ENCODE measurements around the gene TGFB2.

TGFB2 gene

GRCh38 chr1:218350035-218350525 is 4.9 kb downstream of the TGFB2 start:
- ChIA-PET CTCF (interaction anchor here (1.0 to 1.8 kb wide), 3 partner anchors 9 to 21 kb away, joined by 4 to 7 read pairs (median 6); no protein-coding TSS in a partner anchor), POLR2A (no interaction called here)
- WGBS (ENCODE audit: insufficient coverage) = 45% methylated on average over 4 of the region's 7 CpGs
- peak overlapping the region in 1 of 7 experiments; percentile 7 for H3K4me3 ChIP-seq (ENCODE audit: control insufficient read depth in 1 of 7, extremely low read depth in 1 of 7, insufficient read depth in 4 of 7, low read depth in 2 of 7, low read length in 6 of 7)
- H3K36me3 ChIP-seq (ENCODE audit: control insufficient read depth in 4 of 4, insufficient read depth in 4 of 4, low read length in 3 of 4) = no peaks in the 10 kb centered on the region
- H3K9me3 ChIP-seq (ENCODE audit: control extremely low read depth in 1 of 5, control insufficient read depth in 4 of 5, insufficient read depth in 2 of 5, low read depth in 1 of 5, low read length in 4 of 5) = no peaks in the 10 kb centered on the region
- H3K27me3 ChIP-seq (replicated peaks in 2 of 5; ENCODE audit: control insufficient read depth in 4 of 5, insufficient read depth in 5 of 5, low read length in 4 of 5) = no peaks in the 10 kb centered on the region
- DNase-seq = peak in 2 of 3 donors; percentile 19 to 20
- peaks cover 6 to 50% (median 44%) of the 10 kb centered on the region in 4 experiments for H3K4me1 ChIP-seq (ENCODE audit: control extremely low read depth in 1 of 4, control insufficient read depth in 4 of 4, insufficient read depth in 4 of 4, low read length in 3 of 4)
- no peak overlapping the region for H3K27ac ChIP-seq (ENCODE audit: insufficient read depth in 1 of 2, low read depth in 1 of 2, low read length in 2 of 2, poor library complexity in 1 of 2, severe bottlenecking in 2 of 2)

DNA sequence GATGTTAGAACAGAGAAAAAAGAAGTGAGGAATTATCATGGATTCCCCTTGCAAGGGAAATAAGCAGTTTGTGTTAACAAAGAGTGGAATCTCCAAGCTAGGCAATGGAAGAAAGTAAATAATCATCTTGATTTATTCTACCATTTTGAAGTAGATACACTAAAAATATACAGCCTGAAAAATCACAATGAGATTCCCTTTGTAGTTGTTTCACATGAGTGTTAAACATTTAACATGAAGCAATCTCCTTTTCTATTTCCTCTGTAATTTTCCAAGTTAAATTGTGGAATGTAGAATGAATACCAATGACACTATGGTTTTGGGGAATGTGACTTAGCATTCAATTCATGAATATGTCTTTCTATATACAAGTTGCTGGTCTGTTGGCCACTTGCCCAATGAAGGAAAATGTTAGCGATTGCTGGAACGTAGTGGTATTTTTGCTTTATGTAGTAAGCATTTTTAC is 5.7 kb downstream of the TGFB2 start:
- Histone ChIP-seq H3K9me3 (ENCODE audit: control extremely low read depth in 1 of 5, control insufficient read depth in 4 of 5, insufficient read depth in 2 of 5, low read depth in 1 of 5, low read length in 4 of 5) (no peaks in the 10 kb centered on the region), H3K4me1 (ENCODE audit: control extremely low read depth in 1 of 4, control insufficient read depth in 4 of 4, insufficient read depth in 4 of 4, low read length in 3 of 4) (peaks cover 6 to 43% (median 36%) of the 10 kb centered on the region in 4 experiments), H3K27ac (ENCODE audit: insufficient read depth in 1 of 2, low read depth in 1 of 2, low read length in 2 of 2, poor library complexity in 1 of 2, severe bottlenecking in 2 of 2) (peak overlapping the region in 1 of 2 experiments; percentile 81), H3K4me3 (ENCODE audit: control insufficient read depth in 1 of 7, extremely low read depth in 1 of 7, insufficient read depth in 4 of 7, low read depth in 2 of 7, low read length in 6 of 7) (peak overlapping the region in 6 of 7 experiments; percentile 31 to 77 (median 58)), H3K36me3 (ENCODE audit: control insufficient read depth in 4 of 4, insufficient read depth in 4 of 4, low read length in 3 of 4) (no peaks in the 10 kb centered on the region), H3K27me3 (replicated peaks in 2 of 5; ENCODE audit: control insufficient read depth in 4 of 5, insufficient read depth in 5 of 5, low read length in 4 of 5) (no peaks in the 10 kb centered on the region)
- WGBS (ENCODE audit: insufficient coverage) = no CpG with 5 or more reads among the region's 2 CpGs
- ChIA-PET POLR2A (no interaction called here), CTCF (interaction anchor here (1.1 to 1.4 kb wide), 2 partner anchors 10 to 12 kb away, joined by 5 to 6 read pairs; no protein-coding TSS in a partner anchor)
- no peak for DNase-seq

- H3K27me3 ChIP-seq (replicated peaks in 2 of 5; ENCODE audit: control insufficient read depth in 4 of 5, insufficient read depth in 5 of 5, low read length in 4 of 5) = no peaks in the 10 kb centered on the region
- peak overlapping the region in 6 of 7 experiments; percentile 31 to 77 (median 58) for H3K4me3 ChIP-seq (ENCODE audit: control insufficient read depth in 1 of 7, extremely low read depth in 1 of 7, insufficient read depth in 4 of 7, low read depth in 2 of 7, low read length in 6 of 7)
- H3K36me3 ChIP-seq (ENCODE audit: control insufficient read depth in 4 of 4, insufficient read depth in 4 of 4, low read length in 3 of 4) = no peaks in the 10 kb centered on the region
- ChIA-PET POLR2A (no interaction called here), CTCF (interaction anchor here (1.1 to 1.4 kb wide), 2 partner anchors 11 to 13 kb away, joined by 5 to 6 read pairs; no protein-coding TSS in a partner anchor)
- peak overlapping the region in 1 of 2 experiments; percentile 81 for H3K27ac ChIP-seq (ENCODE audit: insufficient read depth in 1 of 2, low read depth in 1 of 2, low read length in 2 of 2, poor library complexity in 1 of 2, severe bottlenecking in 2 of 2)
- 67% methylated on average over 3 of the region's 10 CpGs for WGBS (ENCODE audit: insufficient coverage)
- peak; percentile 72 to 89 (median 83) for DNase-seq
- peaks cover 6 to 36% (median 29%) of the 10 kb centered on the region in 4 experiments for H3K4me1 ChIP-seq (ENCODE audit: control extremely low read depth in 1 of 4, control insufficient read depth in 4 of 4, insufficient read depth in 4 of 4, low read length in 3 of 4)
- no peaks in the 10 kb centered on the region for H3K9me3 ChIP-seq (ENCODE audit: control extremely low read depth in 1 of 5, control insufficient read depth in 4 of 5, insufficient read depth in 2 of 5, low read depth in 1 of 5, low read length in 4 of 5)
Observed at GRCh38 chr1:218351391-218352074, 6.4 kb downstream of the TGFB2 start.

GRCh38 chr1:218352075-218352438 is 6.9 kb downstream of the TGFB2 start:
- POLR2A ChIA-PET = no interaction called here
- 98% methylated on average over 6 of the region's 8 CpGs for WGBS (ENCODE audit: insufficient coverage)

GRCh38 chr1:218353656-218354055 is 8.5 kb downstream of the TGFB2 start:
- ChIA-PET POLR2A (no interaction called here), CTCF (interaction anchor here (1.1 to 2.4 kb wide), 3 partner anchors 8 to 57 kb away, joined by 3 to 7 read pairs (median 3); partner anchors contain the start of gene TGFB2)
- no peak for DNase-seq
- Histone ChIP-seq H3K4me3 (ENCODE audit: control insufficient read depth in 1 of 7, extremely low read depth in 1 of 7, insufficient read depth in 4 of 7, low read depth in 2 of 7, low read length in 6 of 7) (no peak overlapping the region), H3K27me3 (replicated peaks in 2 of 5; ENCODE audit: control insufficient read depth in 4 of 5, insufficient read depth in 5 of 5, low read length in 4 of 5) (no peaks in the 10 kb centered on the region), H3K9me3 (ENCODE audit: control extremely low read depth in 1 of 5, control insufficient read depth in 4 of 5, insufficient read depth in 2 of 5, low read depth in 1 of 5, low read length in 4 of 5) (no peaks in the 10 kb centered on the region), H3K27ac (ENCODE audit: insufficient read depth in 1 of 2, low read depth in 1 of 2, low read length in 2 of 2, poor library complexity in 1 of 2, severe bottlenecking in 2 of 2) (no peak overlapping the region), H3K36me3 (ENCODE audit: control insufficient read depth in 4 of 4, insufficient read depth in 4 of 4, low read length in 3 of 4) (no peaks in the 10 kb centered on the region), H3K4me1 (ENCODE audit: control extremely low read depth in 1 of 4, control insufficient read depth in 4 of 4, insufficient read depth in 4 of 4, low read length in 3 of 4) (peaks cover 6 to 27% (median 19%) of the 10 kb centered on the region in 4 experiments)
- WGBS (ENCODE audit: insufficient coverage) = 100% methylated on average over 3 of the region's 4 CpGs

More at GRCh38 chr1:218352075-218352438, 6.9 kb downstream of the TGFB2 start:
- no peak overlapping the region for H3K4me3 ChIP-seq (ENCODE audit: control insufficient read depth in 1 of 7, extremely low read depth in 1 of 7, insufficient read depth in 4 of 7, low read depth in 2 of 7, low read length in 6 of 7)
- CTCF ChIA-PET = interaction anchor here (0.7 kb wide), 1 partner anchor 9 kb away, joined by 3 read pairs; no protein-coding TSS in a partner anchor
- no peaks in the 10 kb centered on the region for H3K9me3 ChIP-seq (ENCODE audit: control extremely low read depth in 1 of 5, control insufficient read depth in 4 of 5, insufficient read depth in 2 of 5, low read depth in 1 of 5, low read length in 4 of 5)
- DNase-seq = no peak
- H3K27ac ChIP-seq (ENCODE audit: insufficient read depth in 1 of 2, low read depth in 1 of 2, low read length in 2 of 2, poor library complexity in 1 of 2, severe bottlenecking in 2 of 2) = no peak overlapping the region
- H3K36me3 ChIP-seq (ENCODE audit: control insufficient read depth in 4 of 4, insufficient read depth in 4 of 4, low read length in 3 of 4) = no peaks in the 10 kb centered on the region
- peaks cover 6 to 32% (median 24%) of the 10 kb centered on the region in 4 experiments for H3K4me1 ChIP-seq (ENCODE audit: control extremely low read depth in 1 of 4, control insufficient read depth in 4 of 4, insufficient read depth in 4 of 4, low read length in 3 of 4)
- no peaks in the 10 kb centered on the region for H3K27me3 ChIP-seq (replicated peaks in 2 of 5; ENCODE audit: control insufficient read depth in 4 of 5, insufficient read depth in 5 of 5, low read length in 4 of 5)

DNA sequence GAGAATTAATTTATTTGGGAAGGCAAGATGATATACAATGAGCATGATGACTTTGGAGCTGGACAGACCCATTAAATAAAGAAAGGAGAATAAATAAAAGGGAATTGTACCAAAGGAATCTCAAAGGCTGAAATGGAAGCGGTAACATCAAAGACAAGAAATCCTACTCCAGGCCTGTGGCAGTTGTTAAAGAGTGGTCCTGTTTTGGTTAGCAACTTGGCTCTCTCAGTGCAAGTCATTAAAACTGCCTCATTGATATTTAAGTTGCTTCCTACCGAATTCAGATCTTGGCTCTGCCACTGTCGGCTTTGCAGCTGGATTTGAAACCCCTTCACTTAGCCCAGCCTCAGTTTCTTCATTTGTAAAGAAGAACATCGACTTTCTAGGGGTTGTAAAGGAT is 10.1 kb downstream of the TGFB2 start:
- Histone ChIP-seq H3K27me3 (replicated peaks in 2 of 5; ENCODE audit: control insufficient read depth in 4 of 5, insufficient read depth in 5 of 5, low read length in 4 of 5) (no peaks in the 10 kb centered on the region), H3K9me3 (ENCODE audit: control extremely low read depth in 1 of 5, control insufficient read depth in 4 of 5, insufficient read depth in 2 of 5, low read depth in 1 of 5, low read length in 4 of 5) (no peaks in the 10 kb centered on the region), H3K4me1 (ENCODE audit: control extremely low read depth in 1 of 4, control insufficient read depth in 4 of 4, insufficient read depth in 4 of 4, low read length in 3 of 4) (peaks cover 6 to 22% (median 14%) of the 10 kb centered on the region in 4 experiments), H3K4me3 (ENCODE audit: control insufficient read depth in 1 of 7, extremely low read depth in 1 of 7, insufficient read depth in 4 of 7, low read depth in 2 of 7, low read length in 6 of 7) (no peak overlapping the region), H3K36me3 (ENCODE audit: control insufficient read depth in 4 of 4, insufficient read depth in 4 of 4, low read length in 3 of 4) (no peaks in the 10 kb centered on the region), H3K27ac (ENCODE audit: insufficient read depth in 1 of 2, low read depth in 1 of 2, low read length in 2 of 2, poor library complexity in 1 of 2, severe bottlenecking in 2 of 2) (no peak overlapping the region)
- no peak for DNase-seq
- ChIA-PET POLR2A (no interaction called here), CTCF (interaction anchor here (2.4 kb wide), 1 partner anchor 10 kb away, joined by 7 read pairs; the partner anchor contains the start of gene TGFB2)
- 92% methylated on average over 2 of the region's 4 CpGs for WGBS (ENCODE audit: insufficient coverage)

All from common myeloid progenitor, CD34-positive (primary cell).